ENCODE measurements around the gene ADRA2B. TPM values are rescaled to one million over a fixed set of nuclear protein-coding genes. Genes with fewer than 3 reads are reported as not detected.

ADRA2B gene
- polyA plus RNA-seq, 1 donor (not counting 4 experiments of a cell fraction or from before 2014, with no cell fraction given) = not detected

GRCh38 chr2:96130483-96130882, 14.1 kb upstream of the ADRA2B start:
- H3K4me3 ChIP-seq (ENCODE audit: control insufficient read depth in 2 of 3, extremely low read depth in 1 of 3, insufficient read depth in 2 of 3, low read depth in 1 of 3, low read length in 3 of 3) = no peak overlapping the region

GRCh38 chr2:96129528-96130120, 13.3 kb upstream of the ADRA2B start:
- no peak overlapping the region for H2AFZ ChIP-seq (ENCODE audit: control insufficient read depth, low read length)
- no peak for TF ChIP-seq EZH2 (IDR thresholded peaks at IDR 0.05; ENCODE audit: low read length)
- no peak for TF ChIP-seq CTCF (optimal IDR thresholded peaks at IDR 0.05 in 1 of 3, IDR thresholded peaks at IDR 0.05 in 1 of 3, conservative IDR thresholded peaks at IDR 0.05 in 1 of 3; ENCODE audit: extremely low read depth in 1 of 3, insufficient read depth in 2 of 3, low read length in 3 of 3)
- no peaks in the 10 kb centered on the region for H3K36me3 ChIP-seq (ENCODE audit: control insufficient read depth in 2 of 2, extremely low read depth in 1 of 2, insufficient read depth in 2 of 2, low read length in 2 of 2)
- no peak overlapping the region for H3K4me3 ChIP-seq (ENCODE audit: control insufficient read depth in 2 of 3, extremely low read depth in 1 of 3, insufficient read depth in 2 of 3, low read depth in 1 of 3, low read length in 3 of 3)
- no peak overlapping the region for H3K27ac ChIP-seq (ENCODE audit: control insufficient read depth, insufficient read depth, low read length)
- no peaks in the 10 kb centered on the region for H3K9me1 ChIP-seq (ENCODE audit: control insufficient read depth, extremely low read depth, insufficient read depth, low read length)
- DNase-seq (ENCODE audit: low read depth, low spot score) (no peak), FAIRE-seq (no peak)
- dilution Hi-C loops (cut with MboI; ENCODE audit: extremely low pct_ligation_motif_present, low sequenced_read_pairs) = no loop called here
- no peaks in the 10 kb centered on the region for H3K4me1 ChIP-seq (ENCODE audit: control insufficient read depth, extremely low read depth, insufficient read depth, low read length)
- no peaks in the 10 kb centered on the region for H3K9me3 ChIP-seq (ENCODE audit: control insufficient read depth, low read depth, low read length)
- no peaks in the 10 kb centered on the region for H4K20me1 ChIP-seq (ENCODE audit: control insufficient read depth, extremely low read depth, insufficient read depth, low read length)
- H3K27me3 ChIP-seq (ENCODE audit: control insufficient read depth, extremely low read depth, insufficient read depth, low read length) = peaks cover 8% of the 10 kb centered on the region
- no peaks in the 10 kb centered on the region for H3K79me2 ChIP-seq (ENCODE audit: control insufficient read depth, insufficient read depth, low read length)
- no peak overlapping the region for H3K4me2 ChIP-seq (ENCODE audit: control insufficient read depth, extremely low read depth, insufficient read depth, low read depth, low read length)
- no peak overlapping the region for H3K9ac ChIP-seq (ENCODE audit: control insufficient read depth, extremely low read depth, insufficient read depth, low read length)

More at GRCh38 chr2:96130483-96130882, 14.1 kb upstream of the ADRA2B start:
- Histone ChIP-seq H3K9me1 (ENCODE audit: control insufficient read depth, extremely low read depth, insufficient read depth, low read length) (no peaks in the 10 kb centered on the region), H3K9ac (ENCODE audit: control insufficient read depth, extremely low read depth, insufficient read depth, low read length) (no peak overlapping the region), H3K4me2 (ENCODE audit: control insufficient read depth, extremely low read depth, insufficient read depth, low read depth, low read length) (no peak overlapping the region), H3K27ac (ENCODE audit: control insufficient read depth, insufficient read depth, low read length) (no peak overlapping the region), H2AFZ (ENCODE audit: control insufficient read depth, low read length) (no peak overlapping the region), H3K27me3 (ENCODE audit: control insufficient read depth, extremely low read depth, insufficient read depth, low read length) (peaks cover 8% of the 10 kb centered on the region), H3K79me2 (ENCODE audit: control insufficient read depth, insufficient read depth, low read length) (no peaks in the 10 kb centered on the region), H3K4me1 (ENCODE audit: control insufficient read depth, extremely low read depth, insufficient read depth, low read length) (no peaks in the 10 kb centered on the region), H4K20me1 (ENCODE audit: control insufficient read depth, extremely low read depth, insufficient read depth, low read length) (no peaks in the 10 kb centered on the region), H3K36me3 (ENCODE audit: control insufficient read depth in 2 of 2, extremely low read depth in 1 of 2, insufficient read depth in 2 of 2, low read length in 2 of 2) (no peaks in the 10 kb centered on the region), H3K9me3 (ENCODE audit: control insufficient read depth, low read depth, low read length) (no peaks in the 10 kb centered on the region)
- no peak for TF ChIP-seq CTCF (optimal IDR thresholded peaks at IDR 0.05 in 1 of 3, IDR thresholded peaks at IDR 0.05 in 1 of 3, conservative IDR thresholded peaks at IDR 0.05 in 1 of 3; ENCODE audit: extremely low read depth in 1 of 3, insufficient read depth in 2 of 3, low read length in 3 of 3)
- no peak for TF ChIP-seq EZH2 (IDR thresholded peaks at IDR 0.05; ENCODE audit: low read length)
- DNase-seq (ENCODE audit: low read depth, low spot score) = no peak
- dilution Hi-C loops (cut with MboI; ENCODE audit: extremely low pct_ligation_motif_present, low sequenced_read_pairs) = no loop called here
- no peak for FAIRE-seq
